22Rv1 (cell line): Measurements from ENCODE around the gene COLGALT1.

Experiments
- ZFX ChIP-seq: fragments of 450-650 bp; IDR thresholded peaks from 2 replicates; pipeline ENCODE4 v1.6.1; 2017; ENCODE audit warnings: antibody characterized with exemption, borderline replicate concordance
- TF ChIP-seq, protein P1 (sequence below): fragments of 450-650 bp; IDR thresholded peaks from 2 replicates; pipeline ENCODE4 v1.5.1; 2017; ENCODE audit warnings: mild to moderate bottlenecking

DNA sequence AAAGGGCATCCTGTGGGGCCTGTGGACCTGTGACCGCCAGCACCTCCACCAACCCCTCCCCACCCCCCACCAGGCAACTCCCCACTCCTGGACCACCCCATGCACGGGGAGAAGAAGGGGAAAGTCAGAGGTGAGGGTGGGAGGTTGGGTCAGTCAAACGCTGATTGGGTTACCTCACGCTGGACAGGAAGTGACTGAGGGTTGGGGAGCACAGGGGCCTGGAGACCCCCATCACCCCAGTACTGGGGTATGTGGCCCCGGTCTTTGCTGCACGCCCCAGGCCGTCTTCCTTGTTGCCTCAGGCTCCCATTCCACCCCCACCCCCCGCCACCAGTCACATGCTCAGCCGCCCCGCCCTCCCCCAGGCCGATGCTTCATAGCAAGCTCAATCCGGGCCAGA is 59.0 kb downstream of the COLGALT1 start:
- TF ChIP-seq, protein P1, sequence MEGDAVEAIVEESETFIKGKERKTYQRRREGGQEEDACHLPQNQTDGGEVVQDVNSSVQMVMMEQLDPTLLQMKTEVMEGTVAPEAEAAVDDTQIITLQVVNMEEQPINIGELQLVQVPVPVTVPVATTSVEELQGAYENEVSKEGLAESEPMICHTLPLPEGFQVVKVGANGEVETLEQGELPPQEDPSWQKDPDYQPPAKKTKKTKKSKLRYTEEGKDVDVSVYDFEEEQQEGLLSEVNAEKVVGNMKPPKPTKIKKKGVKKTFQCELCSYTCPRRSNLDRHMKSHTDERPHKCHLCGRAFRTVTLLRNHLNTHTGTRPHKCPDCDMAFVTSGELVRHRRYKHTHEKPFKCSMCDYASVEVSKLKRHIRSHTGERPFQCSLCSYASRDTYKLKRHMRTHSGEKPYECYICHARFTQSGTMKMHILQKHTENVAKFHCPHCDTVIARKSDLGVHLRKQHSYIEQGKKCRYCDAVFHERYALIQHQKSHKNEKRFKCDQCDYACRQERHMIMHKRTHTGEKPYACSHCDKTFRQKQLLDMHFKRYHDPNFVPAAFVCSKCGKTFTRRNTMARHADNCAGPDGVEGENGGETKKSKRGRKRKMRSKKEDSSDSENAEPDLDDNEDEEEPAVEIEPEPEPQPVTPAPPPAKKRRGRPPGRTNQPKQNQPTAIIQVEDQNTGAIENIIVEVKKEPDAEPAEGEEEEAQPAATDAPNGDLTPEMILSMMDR, result no peak
- no peak for TF ChIP-seq ZFX
